Smooth muscle cell of the pulmonary artery (primary cell): Measurements from ENCODE around the gene ZNF773. TPM values are rescaled to one million over a fixed set of nuclear protein-coding genes. Genes with fewer than 3 reads are reported as not detected.

Source experiments
- total RNA-seq: library from RNA; depleted of rRNA; stranded (reverse); fragments of >200 nt; gene quantifications from 2 replicates; pipeline ENCODE4 v1.2.3, GENCODE V29; 2014

The ZNF773 gene
- total RNA-seq = 13.7 and 22.1 TPM in 2 replicates

DNA sequence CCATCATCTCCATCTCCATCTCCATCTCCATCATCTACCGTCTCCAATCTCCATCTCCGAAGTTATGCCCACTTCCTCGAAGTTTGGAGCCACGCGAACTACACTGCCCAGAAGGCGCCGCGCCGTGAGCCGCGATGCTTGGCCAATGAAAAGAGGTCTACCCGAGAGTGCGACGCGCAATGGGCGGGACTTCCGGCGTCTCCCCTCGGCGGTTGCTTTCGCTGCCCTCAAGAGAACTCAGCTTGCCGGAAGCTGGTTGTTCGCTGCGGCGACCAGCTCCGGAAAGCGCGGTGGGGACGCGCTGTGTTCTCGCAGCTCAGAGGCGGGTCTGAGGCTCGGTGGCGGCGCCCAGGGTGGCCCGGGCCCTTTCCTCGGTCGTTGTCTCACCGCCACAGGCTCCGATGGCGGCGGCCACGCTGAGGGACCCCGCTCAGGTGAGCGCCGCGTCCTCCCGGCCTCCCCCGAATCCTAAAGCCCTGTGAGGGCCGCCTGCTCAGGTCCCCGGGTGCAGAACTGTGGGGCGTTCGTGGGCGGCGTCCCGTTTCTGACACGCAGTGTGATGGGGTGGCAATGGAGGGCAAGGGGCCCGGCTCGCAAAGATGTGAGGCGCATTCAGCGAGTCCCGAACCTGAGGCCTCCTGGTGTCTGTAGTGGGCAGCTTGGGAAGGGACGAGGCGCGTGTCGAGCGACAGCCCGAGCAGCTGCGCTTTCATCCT, at the start of gene ZNF773:
TSS of gene ZNF773 (plus strand) at position 259 of the 716 bp plus-strand sequence. CDS start at position 402, 143 bp downstream.

DNA sequence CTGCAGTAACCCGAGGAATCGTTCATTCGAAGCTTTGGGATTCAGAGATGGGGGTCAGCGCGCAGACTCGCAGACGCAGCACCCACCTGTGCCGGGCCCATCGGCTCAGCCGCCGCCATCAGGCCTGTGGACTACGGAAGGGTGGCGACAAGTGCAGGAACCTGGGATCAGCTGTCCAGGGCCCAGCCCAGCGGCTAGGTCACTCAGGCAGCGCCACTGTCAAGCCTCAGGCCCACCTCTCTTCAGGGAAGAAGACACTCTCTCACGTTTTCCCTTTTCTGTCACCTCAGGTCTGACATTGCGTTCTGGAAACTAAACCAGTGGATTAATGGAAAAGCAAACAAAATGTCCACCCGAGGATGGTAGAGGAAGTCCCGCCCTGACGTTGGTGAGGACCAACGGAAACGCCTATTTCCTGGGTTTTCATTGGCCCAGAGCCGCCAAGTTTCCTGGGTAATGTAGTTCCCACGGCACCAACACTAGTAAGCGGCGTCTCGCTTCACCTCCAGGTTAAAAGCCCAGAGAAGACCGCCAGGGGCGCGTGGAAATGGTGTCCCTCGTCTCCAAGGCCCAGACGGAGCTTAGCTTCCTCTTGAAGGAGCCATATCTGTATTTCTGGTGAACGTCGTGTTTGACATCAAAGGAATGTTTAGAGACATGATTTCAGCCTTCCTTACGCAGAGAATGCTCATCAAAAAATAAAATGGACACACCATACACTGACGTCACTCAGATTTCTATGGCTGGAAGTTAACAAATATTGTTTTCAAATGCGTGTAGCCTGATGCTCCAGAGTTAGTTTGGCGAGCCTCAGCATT, 22.3 kb upstream of the ZNF773 start, which contains the start of gene ZNF772:
TSS of gene ZNF772 (minus strand) at position 376 of the 818 bp plus-strand sequence. CDS start at position 119, 257 bp downstream.

DNA sequence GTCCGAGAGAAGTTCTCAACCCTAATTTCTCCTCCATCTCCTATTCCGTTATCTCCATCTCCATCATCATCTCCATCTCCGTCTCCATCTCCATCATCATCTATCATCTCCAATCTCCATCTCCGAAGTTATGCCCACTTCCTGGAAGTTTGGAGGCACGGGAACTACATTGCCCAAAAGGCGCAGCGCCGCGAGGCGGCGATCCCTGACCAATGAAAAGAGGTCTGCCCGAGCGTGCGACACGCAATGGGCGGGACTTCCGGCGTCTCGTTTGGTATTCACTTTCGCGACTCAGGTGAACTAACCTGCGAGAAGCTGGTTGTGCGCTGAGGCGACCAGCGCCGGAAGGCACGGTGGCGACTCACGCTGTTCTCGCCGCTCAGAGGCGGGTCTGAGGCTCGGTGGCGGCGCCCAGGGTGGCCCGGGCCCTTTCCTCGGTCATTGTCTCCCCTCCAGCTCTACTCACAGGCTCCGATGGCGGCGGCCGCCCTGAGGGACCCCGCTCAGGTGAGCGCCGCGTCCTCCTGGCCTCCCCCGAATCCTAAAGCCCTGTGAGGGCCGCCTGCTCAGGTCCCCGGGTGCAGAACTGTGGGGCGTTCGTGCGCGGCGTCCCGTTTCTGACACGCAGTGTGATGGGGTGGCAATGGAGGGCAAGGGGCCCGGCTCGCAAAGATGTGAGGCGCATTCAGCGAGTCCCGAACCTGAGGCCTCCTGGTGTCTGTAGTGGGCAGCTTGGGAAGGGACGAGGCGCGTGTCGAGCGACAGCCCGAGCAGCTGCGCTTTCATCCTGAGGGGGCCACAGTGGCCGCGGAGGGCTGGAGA, 12.1 kb upstream of the ZNF773 start, which contains the start of gene ZNF419:
TSS of gene ZNF419 (plus strand) at position 274 of the 822 bp plus-strand sequence. CDS start at position 475, 201 bp downstream.

DNA sequence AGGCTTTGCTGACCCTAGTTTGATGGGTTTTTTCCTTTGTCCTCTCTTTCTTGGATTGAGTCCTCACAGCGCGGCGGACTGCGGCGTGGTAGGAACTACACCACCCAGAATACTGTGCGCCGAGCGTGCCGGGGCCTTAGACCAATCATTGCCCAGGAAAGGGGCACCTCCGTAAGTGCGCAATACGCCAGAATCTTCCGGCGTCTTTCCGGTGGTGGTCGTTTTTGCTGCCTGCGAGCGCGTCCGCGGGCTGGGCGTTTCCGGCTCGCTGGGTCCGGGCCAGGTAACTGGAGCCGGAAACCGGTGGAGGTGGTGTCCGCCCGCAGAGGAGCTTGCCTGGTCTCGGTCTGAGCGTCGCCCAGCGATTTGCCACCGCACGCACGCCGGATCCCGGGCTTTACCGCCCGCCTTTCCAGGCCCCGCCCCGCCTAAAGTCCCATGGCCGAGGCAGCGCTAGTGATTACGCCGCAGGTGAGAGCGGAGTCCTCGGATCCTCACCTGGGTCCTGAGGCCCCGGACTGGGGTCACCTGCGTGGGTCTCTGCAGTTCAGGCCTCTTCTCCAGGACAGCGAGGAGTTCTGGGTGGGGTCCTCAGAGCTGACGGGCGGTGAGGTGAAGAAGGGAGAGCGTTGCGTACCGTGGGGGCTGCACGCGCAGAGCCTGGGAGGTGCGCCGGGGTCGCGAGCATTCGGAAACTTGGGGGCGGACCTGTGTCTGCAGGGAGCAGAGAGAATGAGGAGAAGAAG, 27.6 kb downstream of the ZNF773 start, which contains the start of gene ZNF549:
TSS of gene ZNF549 (plus strand) at position 221 of the 746 bp plus-strand sequence. CDS start at position 439, 218 bp downstream.

Other genes with a start within 250 kb of the ZNF773 start
- 125 and 136 TPM in 2 replicates for gene ZNF460, start 219.5 kb upstream of the ZNF773 start, total RNA-seq
- 11.2 and 12.3 TPM in 2 replicates for gene ZNF543, start 179.5 kb upstream of the ZNF773 start, total RNA-seq
- 9.5 and 10.9 TPM in 2 replicates for gene ZNF304, start 148.7 kb upstream of the ZNF773 start, total RNA-seq
- 6.6 and 7.5 TPM in 2 replicates for gene TRAPPC2B, start 136.4 kb upstream of the ZNF773 start, total RNA-seq
- gene ZNF547, start 136.4 kb upstream of the ZNF773 start, total RNA-seq = 3.7 and 3.8 TPM in 2 replicates
- gene ZNF548, start 110.1 kb upstream of the ZNF773 start, total RNA-seq = 18.8 and 21.2 TPM in 2 replicates
- gene ZNF17, start 88.8 kb upstream of the ZNF773 start, total RNA-seq = 13.8 and 14.2 TPM in 2 replicates
- gene ZNF749, start 64.6 kb upstream of the ZNF773 start, total RNA-seq = 10.0 and 15.4 TPM in 2 replicates
- 0.72 and 0.76 TPM in 2 replicates for gene VN1R1, start 42.8 kb upstream of the ZNF773 start, total RNA-seq
- gene ZNF772, start 22.4 kb upstream of the ZNF773 start, total RNA-seq = 17.5 and 19.9 TPM in 2 replicates
- gene ZNF419, start 12.2 kb upstream of the ZNF773 start, total RNA-seq = 13.8 and 13.9 TPM in 2 replicates
- 6.5 and 7.2 TPM in 2 replicates for gene ZNF549, start 27.4 kb downstream of the ZNF773 start, total RNA-seq
- 9.1 and 13.0 TPM in 2 replicates for gene ZNF550, start 59.9 kb downstream of the ZNF773 start, total RNA-seq
- 5.4 and 5.5 TPM in 2 replicates for gene ZNF416, start 79.0 kb downstream of the ZNF773 start, total RNA-seq
- 5.2 and 6.8 TPM in 2 replicates for gene ZIK1, start 84.2 kb downstream of the ZNF773 start, total RNA-seq
- gene ZNF530, start 99.9 kb downstream of the ZNF773 start, total RNA-seq = 2.1 and 2.3 TPM in 2 replicates
- gene ZNF134, start 114.3 kb downstream of the ZNF773 start, total RNA-seq = 20.7 and 21.9 TPM in 2 replicates
- 10.8 and 11.0 TPM in 2 replicates for gene ZNF211, start 133.2 kb downstream of the ZNF773 start, total RNA-seq
- 0.07 TPM in 1 of 2 replicates, not detected in the other for gene ZSCAN4, start 169.0 kb downstream of the ZNF773 start, total RNA-seq
- 5.3 and 5.7 TPM in 2 replicates for gene ZNF551, start 182.0 kb downstream of the ZNF773 start, total RNA-seq
- 7.0 and 8.1 TPM in 2 replicates for gene ZNF154, start 209.3 kb downstream of the ZNF773 start, total RNA-seq
- 9.5 and 11.7 TPM in 2 replicates for gene ZNF671, start 227.7 kb downstream of the ZNF773 start, total RNA-seq
- 13.2 and 14.1 TPM in 2 replicates for gene ZNF776, start 246.9 kb downstream of the ZNF773 start, total RNA-seq